Heart right ventricle (tissue), 16 donors: ENCODE measurements around the gene LHPP. TPM values are rescaled to one million over a fixed set of nuclear protein-coding genes. Genes with fewer than 3 reads are reported as not detected.

Source experiments
- ATAC-seq, 8 donors: fragments of 200-7000 bp; cut with Tn5 transposase; one replicate each; pipeline ENCODE4 v1.9.1; 2020; ENCODE audit warnings: mild to moderate bottlenecking in 8 of 8, moderate library complexity in 8 of 8, moderate number of reproducible peaks in 1 of 8
- DNase-seq, 2 donors: peaks; one replicate each; pipeline ENCODE4 v3.0.0-alpha.2; 2020
- H3K27ac ChIP-seq, 10 donors: fragments of 200-600 bp; sonication (generic) in 2 of 10; one replicate each; pipeline versions ENCODE4 v1.5.0 to v1.8.0; 2020 to 2022; ENCODE audit warnings: mild to moderate bottlenecking in 3 of 10
- H3K27me3 ChIP-seq, 7 donors: fragments of 200-600 bp; one replicate each; pipeline ENCODE4 v1.8.0; 2021 to 2022; ENCODE audit warnings: mild to moderate bottlenecking in 2 of 7
- H3K36me3 ChIP-seq, 9 donors: fragments of 200-600 bp; sonication (generic) in 1 of 9; one replicate each; pipeline versions ENCODE4 v1.5.0 to v1.8.0; 2020 to 2022; ENCODE audit warnings: mild to moderate bottlenecking in 2 of 9
- H3K4me1 ChIP-seq, 9 donors: fragments of 200-600 bp; sonication (generic) in 1 of 9; one replicate each; pipeline versions ENCODE4 v1.5.0 to v1.8.0; 2020 to 2022; ENCODE audit warnings: mild to moderate bottlenecking in 4 of 9
- H3K4me3 ChIP-seq, 10 donors: fragments of 200-600 bp; sonication (generic) in 2 of 10; one replicate each; pipeline versions ENCODE4 v1.5.0 to v1.8.0; 2020 to 2022; ENCODE audit warnings: mild to moderate bottlenecking in 7 of 10, moderate library complexity in 2 of 10
- H3K9me3 ChIP-seq, 11 donors: fragments of 200-600 bp in 10 of 11; sonication (generic) in 2 of 11; one replicate each; pipeline versions ENCODE4 v1.5.0 to v1.8.0; 2013 to 2022; ENCODE audit warnings: mild to moderate bottlenecking in 2 of 11, control low read depth in 1 of 11, moderate library complexity in 1 of 11
- WGBS, 2 donors: extraction: QIAGEN DNeasy Blood & Tissue Kit; methylation state at CpG; one replicate each; pipeline ENCODE4 v1.1.7; 2013; ENCODE audit warnings: inconsistent platforms in 1 of 2; 5-methylcytosine and 5-hydroxymethylcytosine counted together
- intact Hi-C, 10 donors: fragments of 100-400 bp; cut with DNase I; formaldehyde crosslinking; loops; one replicate each; pipeline versions ENCODE4 v1.11.1 to v1.14.2; 2022
- polyA plus RNA-seq, 2 donors: library from polyadenylated mRNA; stranded (reverse); fragments of 200-250 nt; gene quantifications; one replicate each; pipeline ENCODE4 v1.2.3, GENCODE V29; 2013
- total RNA-seq, 10 donors: library from RNA; stranded (reverse); fragmentation: NEBNext Ultra II Directional in 3 of 10; extraction: Animal tissue kit (Norgen Biotek cat#: 25700) in 3 of 10; gene quantifications; one replicate each; pipeline versions ENCODE4 v1.2.1 to v1.2.4, GENCODE V29; 2021 to 2023
- TF ChIP-seq, protein P1 (sequence below), 9 donors: fragments of 200-600 bp; sonication (generic) in 2 of 9; IDR thresholded peaks; one replicate each; pipeline versions ENCODE4 v1.5.0 to v1.8.0; 2021 to 2022; ENCODE audit warnings: antibody characterized with exemption in 9 of 9, mild to moderate bottlenecking in 5 of 9, moderate library complexity in 1 of 9
- donor health status: Arrhythmogenic right ventricular cardiomyopathy.
- donor health status: ischemic (EF 13 %, LVEDD 7.1; RV severe dilation, severe dysfunction).
- donor health status: healthy with polysubstance abuse.
- donor health status: DM: no; HTN: yes; CAD: no.
- donor health status: DM: no; HTN: no; CAD: no.
- donor health status: ischemic (EF 25% LVEDD 6.9; RV normal size, moderate dysfunction).
- donor health status: ischemic (EF 25% LVEDD 5.7; RV mildly dilated, moderate dysfunction).
- donor health status: healthy.
- donor health status: DM: yes; HTN: yes; CAD: no.
- donor health status: Ischemic cardiomyopathy.
- donor health status: ischemic (EF 35%, LVEDD 5.7; RV mildly dilated, moderate dysfunction).
- donor health status: nonischemic (EF 11% LVEDD 7.7; RV severe dilation, severe dysfunction).
- donor health status: DM: yes; HTN: yes; CAD: no.
- donor health status: PGD.
- donor health status: ischemic (EF 29% LVEDD 5.4; RV normal size, mild dysfunction).
- donor health status: nonischemic (EF 23%, LVEDD 6.1; RV moderate dilation, normal function).

Gene LHPP
- total and polyA plus RNA-seq, 12 donors: 4.2 to 20.5 (median 11.7) TPM

DNA sequence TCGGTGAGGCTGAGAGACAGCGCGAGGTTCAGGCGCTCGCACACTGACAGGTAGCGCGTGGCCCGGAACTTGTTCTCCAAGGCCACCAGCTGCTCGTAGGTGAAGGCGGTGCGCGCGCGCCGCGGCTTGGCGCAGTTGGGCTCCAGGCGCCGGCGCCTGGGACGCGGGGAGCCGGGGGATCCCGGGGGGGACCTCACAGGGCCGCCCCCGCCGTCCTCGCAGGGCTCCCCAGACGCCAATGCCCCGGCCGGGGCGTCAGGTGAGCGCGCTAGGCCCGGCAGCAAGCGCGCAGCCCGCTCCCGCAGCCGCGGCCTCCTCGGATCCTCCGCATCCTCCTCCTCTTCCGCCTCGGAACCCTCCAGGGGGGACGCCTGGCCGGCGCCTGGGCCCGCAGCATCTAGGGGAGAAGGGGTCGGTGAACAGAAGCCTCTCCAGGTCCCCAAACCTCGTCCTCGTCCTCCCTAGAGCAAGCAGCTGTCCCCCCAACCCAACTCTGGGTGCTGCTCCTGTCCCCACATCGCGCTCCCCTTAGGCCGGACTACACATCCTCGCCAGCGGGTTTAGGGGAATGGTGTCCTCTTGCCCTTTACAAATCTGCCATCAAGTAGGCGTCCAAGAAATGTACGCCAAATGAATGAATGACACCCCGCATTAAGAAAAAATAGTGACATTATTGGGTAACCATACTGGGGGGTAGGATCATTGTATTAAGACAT is 13.7 kb upstream of the LHPP start:
- TF ChIP-seq, protein P1, sequence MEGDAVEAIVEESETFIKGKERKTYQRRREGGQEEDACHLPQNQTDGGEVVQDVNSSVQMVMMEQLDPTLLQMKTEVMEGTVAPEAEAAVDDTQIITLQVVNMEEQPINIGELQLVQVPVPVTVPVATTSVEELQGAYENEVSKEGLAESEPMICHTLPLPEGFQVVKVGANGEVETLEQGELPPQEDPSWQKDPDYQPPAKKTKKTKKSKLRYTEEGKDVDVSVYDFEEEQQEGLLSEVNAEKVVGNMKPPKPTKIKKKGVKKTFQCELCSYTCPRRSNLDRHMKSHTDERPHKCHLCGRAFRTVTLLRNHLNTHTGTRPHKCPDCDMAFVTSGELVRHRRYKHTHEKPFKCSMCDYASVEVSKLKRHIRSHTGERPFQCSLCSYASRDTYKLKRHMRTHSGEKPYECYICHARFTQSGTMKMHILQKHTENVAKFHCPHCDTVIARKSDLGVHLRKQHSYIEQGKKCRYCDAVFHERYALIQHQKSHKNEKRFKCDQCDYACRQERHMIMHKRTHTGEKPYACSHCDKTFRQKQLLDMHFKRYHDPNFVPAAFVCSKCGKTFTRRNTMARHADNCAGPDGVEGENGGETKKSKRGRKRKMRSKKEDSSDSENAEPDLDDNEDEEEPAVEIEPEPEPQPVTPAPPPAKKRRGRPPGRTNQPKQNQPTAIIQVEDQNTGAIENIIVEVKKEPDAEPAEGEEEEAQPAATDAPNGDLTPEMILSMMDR (IDR thresholded peaks at IDR 0.05): no peak
- Histone ChIP-seq H3K4me1 (peaks cover 0 to 26% (median 18%) of the 10 kb centered on the region in 9 donors), H3K36me3 (no peaks in the 10 kb centered on the region), H3K27me3 (peaks cover 22 to 100% (median 97%) of the 10 kb centered on the region in 7 donors), H3K27ac (no peak overlapping the region), H3K9me3 (no peaks in the 10 kb centered on the region), H3K4me3 (peak overlapping the region; percentile 2 to 31 (median 23))
- ATAC-seq: no peak
- 1 to 2% methylated on average over 48 to 60 of the region's 60 CpGs for WGBS, 2 donors
- intact Hi-C loops: no loop called here
- DNase-seq: no peak

DNA sequence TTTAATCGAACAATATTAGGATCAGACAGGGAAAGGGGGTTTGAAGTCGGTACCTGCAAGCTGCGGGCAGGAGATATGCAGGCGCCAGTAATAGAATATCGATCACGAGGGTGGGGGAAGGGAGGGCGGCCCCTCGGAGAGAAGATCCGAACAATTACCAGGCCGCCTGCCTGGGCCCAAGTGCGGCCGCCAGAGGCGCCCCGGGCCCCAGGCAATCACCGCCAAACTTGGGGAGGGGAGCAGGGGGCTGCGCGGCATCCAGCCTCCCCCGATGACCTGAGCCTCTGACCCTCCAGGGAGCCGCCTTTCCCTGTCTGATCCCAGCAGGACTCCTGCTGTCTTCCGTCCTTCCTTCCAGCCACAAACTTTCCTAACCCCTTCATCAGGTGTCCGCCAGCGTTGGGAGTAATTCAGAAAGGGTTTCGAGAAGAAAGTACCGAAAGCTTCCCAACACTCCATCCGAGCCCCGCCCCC is 12.9 kb upstream of the LHPP start:
- TF ChIP-seq, protein P1 (IDR thresholded peaks at IDR 0.05): no peak

DNA sequence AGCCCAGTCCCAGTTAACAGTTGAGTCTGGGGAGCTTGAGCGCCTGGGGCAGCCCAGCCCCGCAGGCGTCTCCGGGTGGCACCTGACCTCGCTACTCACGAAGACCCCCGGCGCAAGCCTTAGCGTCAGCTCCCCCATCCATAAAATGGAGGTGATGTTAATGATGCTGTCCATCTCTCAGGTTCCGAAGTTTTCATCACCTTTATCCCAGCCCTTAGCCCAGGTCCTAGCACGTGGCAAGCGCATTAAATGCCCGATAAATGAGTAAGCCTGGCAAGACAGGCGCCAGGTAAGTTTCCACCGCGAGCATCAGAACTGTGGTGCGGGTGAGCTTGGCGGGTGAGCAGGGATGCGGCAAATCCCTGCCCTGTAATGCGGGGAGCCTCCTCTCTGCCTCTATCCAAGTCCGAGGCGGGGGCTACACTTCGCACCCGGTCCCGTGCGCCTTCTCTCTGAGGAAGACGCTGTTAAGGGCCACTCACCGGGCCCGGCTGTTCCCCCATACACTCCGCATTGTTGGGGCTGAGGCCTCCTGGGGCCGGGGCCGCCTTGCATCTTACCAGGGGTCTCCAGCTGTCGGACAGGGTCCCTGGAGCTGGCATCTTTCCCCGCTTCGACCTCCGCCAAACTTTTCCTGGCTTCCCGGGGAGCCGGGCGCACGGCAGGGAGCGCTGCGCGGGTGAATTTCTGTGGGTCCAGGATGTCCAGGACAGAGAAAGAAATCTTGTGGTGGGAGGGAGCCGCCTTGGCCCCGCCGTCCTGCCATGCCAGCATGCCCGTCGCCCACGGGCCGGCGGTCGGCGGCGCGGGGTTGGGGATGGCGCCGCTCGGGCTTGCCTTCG is 12.2 kb upstream of the LHPP start:
- ATAC-seq (peak in 2 of 8 donors; percentile 10 to 53), DNase-seq (no peak)
- TF ChIP-seq, protein P1 (IDR thresholded peaks at IDR 0.05): no peak
- Histone ChIP-seq H3K27ac (no peak overlapping the region), H3K4me1 (peaks cover 0 to 26% (median 18%) of the 10 kb centered on the region in 9 donors), H3K4me3 (peak overlapping the region in 7 of 10 donors; percentile 9 to 36 (median 17)), H3K36me3 (no peaks in the 10 kb centered on the region), H3K9me3 (no peaks in the 10 kb centered on the region), H3K27me3 (peaks cover 22 to 100% (median 99%) of the 10 kb centered on the region in 7 donors)
- intact Hi-C loops: no loop called here
- WGBS, 2 donors: 1 to 2% methylated on average over 59 of the region's 59 CpGs

More for the DNA sequence above, 12.9 kb upstream of the LHPP start:
- Histone ChIP-seq H3K27ac (no peak overlapping the region), H3K36me3 (no peaks in the 10 kb centered on the region), H3K4me1 (peaks cover 0 to 26% (median 18%) of the 10 kb centered on the region in 9 donors), H3K27me3 (peaks cover 22 to 100% (median 99%) of the 10 kb centered on the region in 7 donors), H3K9me3 (no peaks in the 10 kb centered on the region), H3K4me3 (no peak overlapping the region)
- DNase-seq (no peak), ATAC-seq (no peak)
- 2 to 3% methylated on average over 26 of the region's 26 CpGs for WGBS, 2 donors
- intact Hi-C loops: no loop called here

DNA sequence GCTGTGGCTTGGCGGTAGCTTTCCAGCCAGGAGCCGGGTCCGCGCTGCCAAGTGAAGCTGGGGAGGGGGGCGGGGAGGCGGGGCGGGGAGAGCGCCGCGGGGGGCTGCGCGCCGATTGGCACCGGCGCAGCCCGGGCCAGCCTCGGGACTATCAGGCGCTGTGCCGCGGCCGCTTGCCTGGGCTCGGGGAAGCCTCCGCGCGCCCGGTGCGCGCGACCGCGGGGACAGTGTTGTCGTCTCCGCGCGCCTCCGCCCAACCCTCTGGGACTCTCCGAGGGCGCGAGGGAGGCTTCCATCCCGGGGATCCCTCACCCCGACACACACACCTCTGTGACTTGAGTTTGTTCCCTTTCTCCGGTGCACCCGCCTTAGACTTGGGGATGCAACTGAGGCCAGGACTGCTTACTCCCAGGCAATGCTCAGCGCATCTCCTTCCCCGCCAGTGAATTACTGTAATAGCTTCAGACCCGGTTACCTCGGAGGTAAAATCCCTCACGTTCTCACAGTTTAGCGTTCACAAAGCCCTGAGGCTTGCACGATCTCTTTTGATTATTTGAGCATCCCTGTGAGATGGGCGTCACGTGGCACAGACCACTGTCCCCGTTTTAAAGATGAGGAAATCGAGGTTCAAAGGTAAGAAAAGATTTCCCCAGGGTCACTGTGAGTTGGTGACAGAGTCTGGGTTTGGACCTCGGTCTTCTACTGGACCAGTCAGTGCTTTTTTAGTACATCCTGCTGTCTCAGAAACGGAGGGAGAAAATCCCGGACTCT is 11.4 kb upstream of the LHPP start, which contains the start of gene NKX1-2:
TSS of gene NKX1-2 (minus strand) at position 24 of the 771 bp plus-strand sequence. CDS start 92 bp downstream, outside the sequence.
- peaks cover 0 to 26% (median 18%) of the 10 kb centered on the region in 9 donors for H3K4me1 ChIP-seq
- intact Hi-C loops: no loop called here
- WGBS, 2 donors: 1% methylated on average over 51 to 56 of the region's 57 CpGs
- H3K27me3 ChIP-seq: peaks cover 22 to 100% (median 99%) of the 10 kb centered on the region in 7 donors
- peak within 1 kb of the TSS in 7 of 10 donors; percentile 9 to 36 (median 17) for H3K4me3 ChIP-seq
- DNase-seq: no peak
- no peaks in the 10 kb centered on the region for H3K9me3 ChIP-seq
- peak in 2 of 8 donors; percentile 33 to 38 for ATAC-seq
- no peaks in the 10 kb centered on the region for H3K36me3 ChIP-seq
- no peak within 1 kb of the TSS for H3K27ac ChIP-seq
- TF ChIP-seq, protein P1 (IDR thresholded peaks at IDR 0.05): no peak
